ENCODE measurements around the gene DBN1. TPM values are rescaled to one million over a fixed set of nuclear protein-coding genes. Genes with fewer than 3 reads are reported as not detected.

DBN1 gene
- total RNA-seq (10 to 100 TPM; 11.1 to 17.5 (median 12.5) TPM), polyA plus RNA-seq (10 to 100 TPM in 2 of 3 donors, 1 to 10 TPM in 1; 5.1 to 47.1 (median 19.1) TPM)
- long read RNA-seq, donor 1: 0 reads
- long read RNA-seq, donor 2, partial matches to known transcripts: 0 of 1 reads
- long read RNA-seq, donor 2, other reads (novel, unspliced or antisense): 0 of 1 reads
- long read RNA-seq, donor 3: 0 reads
- long read RNA-seq, donor 4, partial matches to known transcripts: 1 of 2 reads
- long read RNA-seq, donor 4, other reads (novel, unspliced or antisense): 0 of 2 reads
- long read RNA-seq, donor 5, transcript DBN1-202 (14 exons, 2,995 nt): major isoform, 41 of 46 reads
- long read RNA-seq, donor 5, partial matches to known transcripts: 3 of 46 reads
- long read RNA-seq, donor 5, other reads (novel, unspliced or antisense): 2 of 46 reads
- long read RNA-seq, donor 6, partial matches to known transcripts: 1 of 6 reads
- long read RNA-seq, donor 6, other reads (novel, unspliced or antisense): 1 of 6 reads
- long read RNA-seq, donor 7: 0 reads
- long read RNA-seq, donor 8: 0 reads
- long read RNA-seq, donor 9: 0 reads
- long read RNA-seq, donor 10, partial matches to known transcripts: 0 of 1 reads
- long read RNA-seq, donor 10, other reads (novel, unspliced or antisense): 0 of 1 reads

DNA sequence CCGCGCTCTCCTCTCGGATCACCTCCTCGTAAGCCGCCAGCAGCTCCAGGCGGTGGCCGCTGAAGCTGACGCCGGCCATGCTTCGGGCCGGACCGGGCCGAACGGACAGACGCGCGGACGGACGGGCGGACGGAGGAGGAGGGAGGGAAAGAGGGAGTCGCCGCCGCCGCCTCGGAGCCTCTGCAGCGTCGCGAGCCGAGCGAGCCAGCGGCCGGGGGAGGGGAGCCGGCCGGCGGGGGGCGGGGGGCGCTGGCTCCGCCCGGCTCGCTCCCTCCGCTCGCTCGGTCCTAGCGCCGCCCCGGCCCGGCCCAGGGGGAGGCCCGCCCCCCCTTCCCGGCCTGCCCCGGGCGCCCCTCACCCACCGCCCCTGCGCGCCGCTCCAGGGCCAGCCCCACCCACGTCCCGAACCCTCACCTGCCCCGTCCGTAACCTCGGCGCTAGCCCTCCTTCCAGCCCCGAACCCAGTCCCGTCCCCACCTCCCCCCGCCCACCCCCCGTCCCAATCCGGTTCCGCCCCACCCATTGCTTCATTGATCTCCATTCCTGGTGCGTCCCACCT is at the start of gene DBN1:
Gene DBN1 (minus strand): TSS at position 192 of the 559 bp plus-strand sequence. CDS start 113 bp downstream, at position 79.
- peak in 1 of 7 donors; percentile 42 for DNase-seq
- intact Hi-C loops (cut with DNase I): no loop called here
- Histone ChIP-seq H3K27ac (peak within 1 kb of the TSS in 2 of 5 donors; percentile 44 to 75), H3K4me3 (peak within 1 kb of the TSS in 2 of 4 donors; percentile 43 to 80), H3K4me1 (replicated peaks in 1 of 2) (peaks cover 7 to 12% of the 10 kb centered on the region in 2 donors), H3K36me3 (replicated peaks in 1 of 2) (no peaks in the 10 kb centered on the region), H3K9me3 (replicated peaks in 1 of 3) (no peaks in the 10 kb centered on the region), H3K27me3 (peaks cover 10% of the 10 kb centered on the region)
- WGBS, 4 donors: 3 to 46% (median 21%) methylated on average over 1 to 60 of the region's 69 CpGs
- no peak for TF ChIP-seq POLR2A (IDR thresholded peaks at IDR 0.05)
- TF ChIP-seq, protein P1, sequence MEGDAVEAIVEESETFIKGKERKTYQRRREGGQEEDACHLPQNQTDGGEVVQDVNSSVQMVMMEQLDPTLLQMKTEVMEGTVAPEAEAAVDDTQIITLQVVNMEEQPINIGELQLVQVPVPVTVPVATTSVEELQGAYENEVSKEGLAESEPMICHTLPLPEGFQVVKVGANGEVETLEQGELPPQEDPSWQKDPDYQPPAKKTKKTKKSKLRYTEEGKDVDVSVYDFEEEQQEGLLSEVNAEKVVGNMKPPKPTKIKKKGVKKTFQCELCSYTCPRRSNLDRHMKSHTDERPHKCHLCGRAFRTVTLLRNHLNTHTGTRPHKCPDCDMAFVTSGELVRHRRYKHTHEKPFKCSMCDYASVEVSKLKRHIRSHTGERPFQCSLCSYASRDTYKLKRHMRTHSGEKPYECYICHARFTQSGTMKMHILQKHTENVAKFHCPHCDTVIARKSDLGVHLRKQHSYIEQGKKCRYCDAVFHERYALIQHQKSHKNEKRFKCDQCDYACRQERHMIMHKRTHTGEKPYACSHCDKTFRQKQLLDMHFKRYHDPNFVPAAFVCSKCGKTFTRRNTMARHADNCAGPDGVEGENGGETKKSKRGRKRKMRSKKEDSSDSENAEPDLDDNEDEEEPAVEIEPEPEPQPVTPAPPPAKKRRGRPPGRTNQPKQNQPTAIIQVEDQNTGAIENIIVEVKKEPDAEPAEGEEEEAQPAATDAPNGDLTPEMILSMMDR (IDR thresholded peaks at IDR 0.05): no peak

- H3K4me1 ChIP-seq (replicated peaks in 1 of 2): peaks cover 4 to 10% of the 10 kb centered on the region in 2 donors
- H3K36me3 ChIP-seq (replicated peaks in 1 of 2): peaks cover 0 to 63% of the 10 kb centered on the region in 2 donors
- H3K27me3 ChIP-seq: no peaks in the 10 kb centered on the region
- DNase-seq: no peak
- WGBS, 4 donors: 79 to 100% (median 88%) methylated on average over 1 to 2 of the region's 2 CpGs
- H3K4me3 ChIP-seq: no peak overlapping the region
- no peaks in the 10 kb centered on the region for H3K9me3 ChIP-seq (replicated peaks in 1 of 3)
- no peak overlapping the region for H3K27ac ChIP-seq
- intact Hi-C loops (cut with DNase I): no loop called here
- TF ChIP-seq, protein P1 (IDR thresholded peaks at IDR 0.05): no peak
- no peak for TF ChIP-seq POLR2A (IDR thresholded peaks at IDR 0.05)
These were observed 47.6 kb upstream of the DBN1 start for GRCh38 chr5:177520916-177521513.

DNA sequence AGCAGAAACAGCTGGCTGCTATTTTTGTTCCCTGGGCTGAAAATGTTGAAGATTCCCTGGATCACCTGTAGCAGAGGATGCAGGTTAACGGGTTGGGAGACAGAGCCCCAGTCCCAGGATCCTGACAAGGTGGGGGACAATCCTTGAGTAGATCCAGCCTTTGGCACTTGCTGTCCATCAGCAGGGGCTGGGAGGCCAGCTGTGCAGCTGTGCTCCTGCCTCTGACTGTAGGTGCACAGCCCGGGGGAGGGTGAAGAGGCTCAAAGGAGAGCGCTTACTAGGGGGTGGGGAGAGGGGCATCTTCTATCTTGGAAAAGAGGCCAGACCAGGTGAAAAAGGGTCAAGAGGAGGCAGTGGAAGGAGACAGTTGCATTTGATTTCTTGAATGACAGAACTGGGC is 46.8 kb upstream of the DBN1 start:
- no peaks in the 10 kb centered on the region for H3K27me3 ChIP-seq
- DNase-seq: no peak
- H3K4me1 ChIP-seq (replicated peaks in 1 of 2): peaks cover 11 to 17% of the 10 kb centered on the region in 2 donors
- no peak for TF ChIP-seq POLR2A (IDR thresholded peaks at IDR 0.05)
- TF ChIP-seq, protein P1 (IDR thresholded peaks at IDR 0.05): no peak
- H3K36me3 ChIP-seq (replicated peaks in 1 of 2): peaks cover 0 to 59% of the 10 kb centered on the region in 2 donors
- no peaks in the 10 kb centered on the region for H3K9me3 ChIP-seq (replicated peaks in 1 of 3)
- 89 to 95% (median 91%) methylated on average over 3 of the region's 3 CpGs for WGBS, 4 donors
- H3K4me3 ChIP-seq: no peak overlapping the region
- no peak overlapping the region for H3K27ac ChIP-seq
- intact Hi-C loops (cut with DNase I): no loop called here

Data from adrenal gland (tissue), 19 donors.